Stimulated activated CD4-positive, alpha-beta T cell treated with anti-CD3 and anti-CD28 coated beads, Interleukin-1b, Interleukin-23, amount 100 ng/mL, for 48 hours (primary cell): Measurements from ENCODE around the gene GIPC2.

Source experiments
- DNase-seq: peaks from one replicate; pipeline ENCODE4 v3.0.0-alpha.2; 2020

The GIPC2 gene

GRCh38 chr1:78155121-78155520 lies 109.4 kb downstream of the GIPC2 start:
- DNase-seq, result no peak

GRCh38 chr1:78156805-78157521 lies 111.2 kb downstream of the GIPC2 start:
- no peak for DNase-seq

GRCh38 chr1:78165816-78166215 lies 120.0 kb downstream of the GIPC2 start:
- DNase-seq, result no peak

- no peak for DNase-seq
Measured at GRCh38 chr1:78168306-78168705, 122.5 kb downstream of the GIPC2 start.

GRCh38 chr1:78170859-78171258 lies 125.1 kb downstream of the GIPC2 start:
- DNase-seq, result no peak

DNA sequence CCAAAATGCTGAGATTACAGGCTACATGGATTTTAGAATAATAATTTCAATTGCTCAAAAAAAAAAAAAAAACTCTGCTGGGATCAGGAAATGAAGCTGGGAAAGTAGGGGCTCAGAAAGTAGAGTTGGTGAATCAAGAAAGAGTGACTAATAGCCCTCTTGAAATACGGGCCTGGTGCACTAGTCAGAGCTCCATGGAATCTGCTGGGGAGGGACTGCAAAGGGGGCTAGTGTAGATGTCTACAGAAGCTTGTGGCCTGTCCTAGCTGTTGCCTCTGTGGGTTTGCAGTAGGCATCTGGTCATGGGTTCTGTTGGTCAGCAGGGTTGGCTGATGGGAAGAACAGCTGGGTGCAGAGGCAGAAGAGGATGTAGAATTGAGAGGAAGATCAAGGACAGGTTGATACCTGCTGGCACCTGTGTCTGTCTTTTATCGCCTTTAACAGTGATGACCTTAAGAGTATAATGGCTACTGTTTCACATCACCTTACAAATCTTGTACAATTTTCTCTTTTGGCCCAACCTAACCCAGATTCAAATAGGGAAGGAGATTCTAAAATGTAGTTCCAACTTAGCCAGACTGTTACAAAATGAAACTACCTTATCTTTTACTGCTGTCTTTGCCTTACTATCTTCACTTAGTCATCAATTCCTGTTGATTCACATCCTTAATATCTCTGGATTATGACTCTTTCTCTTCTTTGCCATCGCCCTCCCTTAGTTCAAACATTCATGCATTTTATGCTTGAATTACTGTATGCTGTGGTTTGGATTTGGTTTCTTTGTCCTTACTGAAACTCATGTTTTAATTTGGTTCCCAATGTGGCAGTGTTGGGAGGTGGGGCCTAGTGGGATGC lies 126.2 kb downstream of the GIPC2 start:
- no peak for DNase-seq

DNA sequence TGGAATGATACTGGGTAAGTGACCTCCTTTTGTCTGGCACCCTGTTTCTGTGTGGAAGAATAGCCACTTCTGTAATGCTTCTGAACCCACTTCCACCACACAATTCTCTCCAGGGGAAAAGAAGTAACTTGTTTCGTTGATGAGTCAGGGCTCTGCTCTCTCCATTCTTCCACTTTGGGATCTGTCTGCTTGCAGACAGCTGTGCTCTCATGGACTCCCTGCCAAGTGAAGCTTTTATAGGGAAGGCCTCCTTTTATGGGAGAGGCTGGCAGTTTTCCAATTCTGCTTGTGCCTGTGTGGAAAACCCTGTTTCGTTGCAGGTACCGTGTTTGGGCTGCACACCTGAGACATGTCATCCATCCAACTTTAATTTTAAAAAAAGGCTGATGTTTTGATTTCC lies 130.7 kb downstream of the GIPC2 start:
- DNase-seq, result no peak

GRCh38 chr1:78177708-78178270 lies 132.0 kb downstream of the GIPC2 start:
- DNase-seq, result no peak

- DNase-seq, result no peak
Measured at GRCh38 chr1:78178816-78179215, 133.1 kb downstream of the GIPC2 start.

GRCh38 chr1:78184460-78185072 lies 138.8 kb downstream of the GIPC2 start:
- DNase-seq, result no peak
